KG1 (cell line): Measurements from ENCODE around the gene ZNF445.
"Not testable (repeated sequence)": the region's sequence is repeated elsewhere in the genome, so short reads cannot be mapped to it uniquely, and the experiment has no call there.

Source experiments
- DNase-seq: peaks from one replicate; lab custom pipeline; 2025; lab: John Stamatoyannopoulos, UW

ZNF445 gene

DNA sequence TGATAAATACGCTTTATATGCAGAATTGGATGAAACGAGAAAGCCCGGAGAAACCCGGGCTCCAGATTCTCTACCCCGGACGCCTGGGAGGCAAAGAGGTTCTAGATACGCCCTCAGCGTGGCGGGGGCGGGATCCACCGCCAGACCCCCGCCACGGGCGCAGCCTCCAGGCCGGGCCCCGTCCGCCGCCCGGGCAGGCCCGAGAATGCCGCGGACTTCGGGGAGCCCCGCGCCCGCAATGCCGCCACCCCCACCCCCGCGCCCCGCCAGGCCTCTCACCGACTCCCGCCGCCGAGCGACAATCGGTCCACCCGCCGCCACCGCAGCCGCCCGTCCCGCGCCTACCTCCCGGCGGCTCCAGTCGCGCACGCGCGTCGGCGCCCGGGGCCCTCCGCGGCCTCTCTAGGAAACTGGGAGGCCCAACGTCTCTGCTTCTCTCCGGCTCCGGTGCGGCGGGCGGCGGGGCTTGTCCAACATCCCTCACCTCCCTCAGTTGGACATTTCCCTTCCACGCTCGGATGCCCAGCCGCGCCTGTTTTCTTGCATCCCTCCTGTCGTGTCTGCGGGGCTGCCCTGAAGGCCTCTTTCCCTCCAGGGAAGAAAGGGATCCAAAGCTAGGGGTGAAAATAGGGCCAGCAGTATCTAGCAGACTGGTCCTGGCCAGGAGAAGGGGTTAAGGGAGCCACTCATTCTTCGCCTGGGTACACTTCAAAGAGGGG, at the start of gene ZNF445:
Gene ZNF445 (minus strand): TSS at position 359 of the 719 bp plus-strand sequence. CDS start 22,121 bp downstream, outside the sequence.
- peak; percentile 40 for DNase-seq

DNA sequence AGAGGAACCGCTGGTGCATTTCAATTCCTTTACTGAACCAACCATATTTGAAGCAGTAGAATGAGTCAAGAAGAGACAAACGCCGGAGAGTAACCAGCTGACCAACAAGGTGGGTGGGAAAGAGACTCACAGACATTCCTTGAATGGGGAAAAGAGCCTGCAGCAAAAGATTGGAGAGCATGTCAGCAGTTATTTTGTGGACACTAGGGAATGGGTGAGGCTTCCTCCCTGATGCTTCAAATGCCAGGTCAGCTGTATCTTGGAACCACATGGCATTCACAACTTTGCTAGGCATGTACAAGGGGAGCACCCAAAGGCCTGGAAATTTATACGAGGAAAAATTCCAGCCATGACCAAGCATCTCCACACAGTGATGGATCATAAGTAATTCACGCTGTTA, 47.6 kb upstream of the ZNF445 start:
- no peak for DNase-seq

- no peak for DNase-seq
Measured at GRCh38 chr3:44522494-44522933, 45.0 kb upstream of the ZNF445 start.

GRCh38 chr3:44521721-44522120, 44.3 kb upstream of the ZNF445 start:
- DNase-seq = no peak

- no peak for DNase-seq
Measured at GRCh38 chr3:44518782-44519156, 41.3 kb upstream of the ZNF445 start.

DNA sequence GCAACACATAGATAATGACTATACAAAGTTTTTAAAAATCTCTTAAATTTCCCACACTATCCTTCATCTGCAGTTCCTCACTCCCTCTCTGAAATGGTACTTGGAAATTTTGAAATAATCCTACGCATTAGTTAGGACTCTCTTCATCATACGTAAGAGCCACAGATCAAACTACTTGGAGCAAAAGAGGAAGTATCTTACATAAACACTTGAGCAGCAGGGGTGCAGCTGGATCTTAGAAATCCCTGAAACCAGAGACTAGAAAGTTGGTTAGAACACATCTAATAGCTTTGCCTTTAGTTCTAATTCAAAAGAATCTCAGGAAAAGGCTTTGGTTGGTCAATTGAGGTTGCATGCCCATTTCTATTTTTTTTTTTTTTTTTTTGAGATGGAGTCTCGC, 38.8 kb upstream of the ZNF445 start:
- DNase-seq = no peak

GRCh38 chr3:44513513-44513912, 36.0 kb upstream of the ZNF445 start:
- DNase-seq = no peak

DNA sequence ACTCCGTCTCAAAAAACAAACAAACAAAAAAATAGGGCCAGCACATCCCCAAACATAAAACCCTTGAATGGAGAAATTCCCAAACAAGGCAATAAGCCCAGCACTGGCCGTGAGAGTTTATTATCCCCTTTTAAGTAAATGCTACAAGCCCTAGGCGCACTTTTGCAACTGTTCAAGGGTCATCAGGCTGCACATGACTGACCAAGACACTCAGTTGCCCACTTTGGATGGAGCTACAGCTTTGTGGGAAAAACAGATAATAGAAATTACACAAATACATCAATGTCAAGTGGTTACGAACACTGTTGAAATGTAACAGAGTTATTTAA, 33.7 kb upstream of the ZNF445 start:
- no peak for DNase-seq

DNA sequence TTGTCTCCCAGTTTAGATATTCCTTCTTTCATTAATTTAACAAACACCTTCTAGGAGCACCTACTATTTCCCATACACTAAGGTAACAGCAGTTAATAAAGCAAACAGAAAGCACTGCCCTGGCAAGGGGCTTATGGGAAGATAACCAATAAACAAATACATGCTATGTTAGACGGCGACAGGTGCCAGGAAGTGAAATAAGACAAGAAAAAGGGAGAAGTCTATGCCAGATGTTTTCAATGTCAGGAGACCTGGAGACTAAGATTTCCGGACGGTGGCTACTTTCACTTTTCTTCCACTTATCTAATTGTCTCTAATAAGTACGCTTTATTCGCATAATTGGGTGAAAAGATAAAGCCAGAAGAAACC, 32.5 kb upstream of the ZNF445 start:
- no peak for DNase-seq

DNA sequence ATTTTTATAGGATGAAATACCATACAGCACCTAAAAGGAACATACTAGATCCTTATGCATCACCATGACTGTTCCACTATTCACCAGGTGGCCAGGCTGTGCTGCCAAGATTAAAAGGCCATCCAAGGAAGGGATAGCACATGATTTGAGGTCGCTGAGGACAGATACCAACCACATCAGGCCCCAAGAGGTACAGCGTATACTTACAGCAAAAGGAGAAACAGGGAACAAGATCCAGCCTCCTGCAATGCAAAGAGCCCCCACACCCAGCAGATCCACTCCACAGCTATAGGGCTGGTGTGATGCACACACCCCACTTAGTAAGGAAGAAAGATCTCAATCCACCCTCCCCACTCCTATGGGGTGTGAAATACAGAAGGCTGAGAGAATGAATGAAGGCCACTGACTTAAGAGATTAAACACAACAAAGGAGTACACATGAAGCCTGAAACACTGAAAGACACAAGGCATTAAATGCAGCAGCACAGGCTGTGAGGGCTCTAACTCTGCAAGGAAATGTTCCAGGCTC, 32.0 kb upstream of the ZNF445 start:
- no peak for DNase-seq

DNA sequence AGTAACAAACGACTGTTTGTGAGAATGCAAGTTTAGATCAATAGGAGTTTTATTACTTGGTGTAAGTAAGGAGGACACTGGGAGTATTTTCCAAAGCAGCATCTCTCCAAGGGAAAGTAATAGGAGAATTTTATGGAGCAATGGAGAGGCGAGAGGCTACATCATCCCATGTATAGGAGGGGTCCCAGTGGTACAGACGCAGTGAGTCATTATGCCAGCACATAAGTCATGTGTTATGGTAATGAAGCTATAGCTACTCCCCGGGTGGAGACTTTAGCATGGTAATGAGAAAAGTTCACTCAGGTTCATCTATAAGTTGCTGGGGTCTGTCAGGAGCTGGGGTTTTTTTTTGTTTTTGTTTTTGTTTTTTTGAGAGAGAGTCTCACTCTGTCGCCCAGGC, 29.5 kb upstream of the ZNF445 start:
- no peak for DNase-seq

- DNase-seq = no peak
Measured at GRCh38 chr3:44506556-44506955, 29.1 kb upstream of the ZNF445 start.

- no peak for DNase-seq
Measured at GRCh38 chr3:44504566-44504965, 27.1 kb upstream of the ZNF445 start.

DNA sequence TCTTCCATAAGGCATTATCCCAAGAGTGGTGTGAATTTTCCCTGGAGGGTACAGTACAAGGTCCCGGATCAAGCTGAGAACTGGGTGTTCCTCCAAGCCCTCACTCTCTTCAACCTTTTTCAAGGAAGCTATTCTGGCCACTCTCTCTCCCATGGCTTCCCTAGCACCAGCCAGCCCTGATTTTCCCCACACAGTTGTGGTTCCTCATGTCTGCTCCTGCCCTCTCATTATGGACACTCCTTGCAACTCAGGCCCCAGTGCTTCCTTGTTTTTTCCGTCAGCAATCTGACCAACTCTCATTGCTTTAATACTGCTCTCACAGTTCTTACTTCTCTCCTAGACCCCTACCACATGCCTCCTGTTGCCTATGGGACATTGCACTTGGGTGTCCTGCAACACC, 25.7 kb upstream of the ZNF445 start:
- not testable (repeated sequence) for DNase-seq

- DNase-seq = no peak
Measured at GRCh38 chr3:44501971-44502370, 24.5 kb upstream of the ZNF445 start.

DNA sequence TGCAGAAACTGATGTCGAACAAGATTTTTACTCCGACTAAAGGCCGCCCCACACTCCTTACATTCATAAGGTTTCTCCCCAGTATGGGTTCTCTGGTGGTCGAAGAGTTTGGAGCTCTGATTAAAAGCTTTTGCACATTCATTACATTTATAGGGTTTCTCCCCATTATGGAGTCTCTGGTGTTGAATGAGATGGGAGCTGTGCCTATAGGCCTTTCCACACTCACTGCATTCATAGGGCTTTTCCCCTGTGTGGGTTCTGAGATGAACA, 22.4 kb upstream of the ZNF445 start:
- not testable (repeated sequence) for DNase-seq

- DNase-seq = no peak
Measured at GRCh38 chr3:44499149-44499898, 21.9 kb upstream of the ZNF445 start.

DNA sequence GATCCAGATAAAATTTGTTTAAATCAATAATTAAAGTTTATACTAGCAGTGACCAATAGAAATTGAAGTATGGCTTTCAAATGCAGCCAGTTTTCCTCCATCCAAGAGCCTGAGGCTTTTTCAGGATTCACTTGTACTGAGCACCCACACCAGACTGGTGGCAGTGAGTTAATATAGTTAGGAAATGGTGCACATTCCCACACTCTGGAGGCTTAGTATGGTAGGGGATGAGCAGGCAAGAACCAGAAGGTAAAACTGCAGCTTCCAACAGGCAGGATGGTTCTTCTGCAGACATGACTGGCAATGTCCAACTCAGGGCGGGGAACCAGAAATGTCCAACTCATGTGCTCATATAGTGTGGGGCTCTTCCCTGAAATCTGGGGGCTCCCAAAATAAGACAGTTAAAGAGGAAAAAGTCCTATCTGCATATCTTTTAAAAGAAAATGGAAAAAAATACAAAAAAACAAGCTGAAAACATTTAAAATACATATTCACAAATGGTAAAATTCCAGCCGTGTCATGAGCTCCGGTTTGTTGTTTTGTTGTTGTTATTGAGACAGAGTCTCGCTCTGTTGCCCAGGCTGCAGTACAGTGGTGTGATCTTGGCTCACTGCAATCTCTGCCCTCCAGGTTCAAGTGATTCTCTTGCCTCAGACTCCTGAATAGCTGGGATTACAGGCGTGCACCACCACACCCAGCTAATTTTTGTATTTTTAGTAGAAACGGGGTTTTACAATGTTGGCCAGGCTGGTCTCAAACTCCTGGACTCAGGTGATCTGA, 18.4 kb upstream of the ZNF445 start:
- no peak for DNase-seq

DNA sequence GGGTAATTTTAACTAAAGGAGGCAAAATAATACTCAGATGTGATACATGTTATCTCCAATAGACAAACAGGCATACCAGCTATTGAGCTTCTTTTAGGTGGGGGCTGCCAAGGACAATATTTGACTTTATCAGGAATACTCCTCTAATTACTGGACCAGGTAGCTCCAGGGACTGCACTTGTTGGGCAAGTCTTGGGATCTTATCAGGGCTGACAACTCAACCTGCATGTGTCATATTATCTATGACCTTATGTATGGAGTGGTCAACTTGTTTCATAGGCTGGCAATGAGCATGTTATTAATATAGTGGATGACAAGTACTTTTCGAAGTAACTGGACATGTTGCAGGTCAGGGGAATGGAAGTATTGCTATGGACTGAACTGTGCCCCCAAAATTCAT, 15.0 kb upstream of the ZNF445 start:
- no peak for DNase-seq

- no peak for DNase-seq
Measured at GRCh38 chr3:44482721-44483120, 5.3 kb upstream of the ZNF445 start.

DNA sequence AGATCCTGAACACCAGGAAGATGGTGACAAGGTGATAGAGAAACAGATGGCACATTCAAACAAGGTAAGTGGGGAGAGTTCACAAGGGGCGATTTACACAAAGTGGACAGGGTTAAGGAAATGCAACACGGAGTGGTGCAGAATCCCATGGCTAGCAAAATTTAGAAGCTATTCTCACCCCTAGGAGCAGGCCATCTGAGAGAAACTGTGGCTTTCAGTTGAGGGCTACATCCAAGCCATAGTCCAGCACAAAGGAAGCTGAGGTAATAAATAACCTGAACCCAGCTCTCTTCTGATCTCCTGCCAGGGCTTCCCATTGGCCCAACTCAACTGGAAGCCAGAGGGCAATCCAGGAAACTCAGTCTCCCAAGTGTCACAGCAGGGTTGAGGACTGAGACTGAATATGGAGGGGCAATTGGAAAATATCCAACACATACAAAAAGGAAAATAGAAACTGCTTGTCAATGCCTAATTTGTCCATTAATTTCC, 1.2 kb upstream of the ZNF445 start:
- no peak for DNase-seq

GRCh38 chr3:44478055-44478468, 592 bp upstream of the ZNF445 start:
- DNase-seq = no peak

- DNase-seq = no peak
Measured at GRCh38 chr3:44476963-44477311, 533 bp downstream of the ZNF445 start.
